WTC11 (cell line): Measurements from ENCODE around the gene SLC7A6OS.

Experiments
- ARID4B ChIP-seq: sonication (generic); formaldehyde crosslinking; IDR thresholded peaks from 2 replicates; pipeline ENCODE4 v1.8.0; 2023; ENCODE audit warnings: missing genetic modification reagents, mild to moderate bottlenecking, borderline replicate concordance
- JAZF1 ChIP-seq: fragments of 250-450 bp; sonication (Bioruptor Pico); IDR thresholded peaks from 2 replicates; pipeline ENCODE4 v1.9.0; 2021; ENCODE audit warnings: moderate library complexity, mild to moderate bottlenecking, inconsistent platforms
- SOX15 ChIP-seq: fragments of 250-450 bp; sonication (Bioruptor Pico); IDR thresholded peaks from 2 replicates; pipeline ENCODE4 v1.9.0; 2021; ENCODE audit warnings: mild to moderate bottlenecking
- ZBTB21 ChIP-seq: sonication (generic); formaldehyde crosslinking; IDR thresholded peaks from 2 replicates; pipeline ENCODE4 v1.8.1; 2023; ENCODE audit warnings: mild to moderate bottlenecking, missing genetic modification reagents, borderline replicate concordance
- TF ChIP-seq, protein P1 (sequence below): fragments of 200-600 bp; IDR thresholded peaks from 2 replicates; pipeline ENCODE4 v1.8.0; 2022; ENCODE audit warnings: antibody characterized with exemption
- TF ChIP-seq, protein P2 (sequence below): sonication (generic); formaldehyde crosslinking; IDR thresholded peaks from 2 replicates; pipeline ENCODE4 v1.8.1; 2023; ENCODE audit warnings: mild to moderate bottlenecking, moderate library complexity, missing genetic modification reagents
- TF ChIP-seq, protein P3 (sequence below): sonication (generic); formaldehyde crosslinking; IDR thresholded peaks from 2 replicates; pipeline ENCODE4 v1.8.1; 2022; ENCODE audit warnings: low read depth, missing genetic modification reagents, borderline replicate concordance

GRCh38 chr16:68345351-68345810 is 34.6 kb upstream of the SLC7A6OS start:
- TF ChIP-seq, protein P1, sequence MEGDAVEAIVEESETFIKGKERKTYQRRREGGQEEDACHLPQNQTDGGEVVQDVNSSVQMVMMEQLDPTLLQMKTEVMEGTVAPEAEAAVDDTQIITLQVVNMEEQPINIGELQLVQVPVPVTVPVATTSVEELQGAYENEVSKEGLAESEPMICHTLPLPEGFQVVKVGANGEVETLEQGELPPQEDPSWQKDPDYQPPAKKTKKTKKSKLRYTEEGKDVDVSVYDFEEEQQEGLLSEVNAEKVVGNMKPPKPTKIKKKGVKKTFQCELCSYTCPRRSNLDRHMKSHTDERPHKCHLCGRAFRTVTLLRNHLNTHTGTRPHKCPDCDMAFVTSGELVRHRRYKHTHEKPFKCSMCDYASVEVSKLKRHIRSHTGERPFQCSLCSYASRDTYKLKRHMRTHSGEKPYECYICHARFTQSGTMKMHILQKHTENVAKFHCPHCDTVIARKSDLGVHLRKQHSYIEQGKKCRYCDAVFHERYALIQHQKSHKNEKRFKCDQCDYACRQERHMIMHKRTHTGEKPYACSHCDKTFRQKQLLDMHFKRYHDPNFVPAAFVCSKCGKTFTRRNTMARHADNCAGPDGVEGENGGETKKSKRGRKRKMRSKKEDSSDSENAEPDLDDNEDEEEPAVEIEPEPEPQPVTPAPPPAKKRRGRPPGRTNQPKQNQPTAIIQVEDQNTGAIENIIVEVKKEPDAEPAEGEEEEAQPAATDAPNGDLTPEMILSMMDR, result no peak
- TF ChIP-seq SOX15 (CRISPR knock-in tag), result no peak
- TF ChIP-seq, protein P2, sequence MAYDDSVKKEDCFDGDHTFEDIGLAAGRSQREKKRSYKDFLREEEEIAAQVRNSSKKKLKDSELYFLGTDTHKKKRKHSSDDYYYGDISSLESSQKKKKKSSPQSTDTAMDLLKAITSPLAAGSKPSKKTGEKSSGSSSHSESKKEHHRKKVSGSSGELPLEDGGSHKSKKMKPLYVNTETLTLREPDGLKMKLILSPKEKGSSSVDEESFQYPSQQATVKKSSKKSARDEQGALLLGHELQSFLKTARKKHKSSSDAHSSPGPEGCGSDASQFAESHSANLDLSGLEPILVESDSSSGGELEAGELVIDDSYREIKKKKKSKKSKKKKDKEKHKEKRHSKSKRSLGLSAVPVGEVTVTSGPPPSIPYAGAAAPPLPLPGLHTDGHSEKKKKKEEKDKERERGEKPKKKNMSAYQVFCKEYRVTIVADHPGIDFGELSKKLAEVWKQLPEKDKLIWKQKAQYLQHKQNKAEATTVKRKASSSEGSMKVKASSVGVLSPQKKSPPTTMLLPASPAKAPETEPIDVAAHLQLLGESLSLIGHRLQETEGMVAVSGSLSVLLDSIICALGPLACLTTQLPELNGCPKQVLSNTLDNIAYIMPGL (CRISPR knock-in tag), result no peak
- no peak for TF ChIP-seq ARID4B (CRISPR knock-in tag)
- TF ChIP-seq, protein P3, sequence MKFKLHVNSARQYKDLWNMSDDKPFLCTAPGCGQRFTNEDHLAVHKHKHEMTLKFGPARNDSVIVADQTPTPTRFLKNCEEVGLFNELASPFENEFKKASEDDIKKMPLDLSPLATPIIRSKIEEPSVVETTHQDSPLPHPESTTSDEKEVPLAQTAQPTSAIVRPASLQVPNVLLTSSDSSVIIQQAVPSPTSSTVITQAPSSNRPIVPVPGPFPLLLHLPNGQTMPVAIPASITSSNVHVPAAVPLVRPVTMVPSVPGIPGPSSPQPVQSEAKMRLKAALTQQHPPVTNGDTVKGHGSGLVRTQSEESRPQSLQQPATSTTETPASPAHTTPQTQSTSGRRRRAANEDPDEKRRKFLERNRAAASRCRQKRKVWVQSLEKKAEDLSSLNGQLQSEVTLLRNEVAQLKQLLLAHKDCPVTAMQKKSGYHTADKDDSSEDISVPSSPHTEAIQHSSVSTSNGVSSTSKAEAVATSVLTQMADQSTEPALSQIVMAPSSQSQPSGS, result no peak
- no peak for TF ChIP-seq JAZF1 (CRISPR knock-in tag)
- TF ChIP-seq ZBTB21 (CRISPR knock-in tag), result no peak
